Medulla oblongata (tissue), 1 donor: ENCODE results near the gene DENND6A.
"Not testable (repeated sequence)": the region's sequence is repeated elsewhere in the genome, so short reads cannot be mapped to it uniquely, and the experiment has no call there.

Source experiments
- DNase-seq: peaks from one replicate; pipeline ENCODE4 v3.0.0-alpha.2; 2015; ENCODE audit errors: extremely low spot score

The DENND6A gene

GRCh38 chr3:57692396-57693147 lies at the start of gene DENND6A:
DENND6A (minus strand) TSS chr3:57693077; CDS start chr3:57693018, 59 bp downstream.
- peak; percentile 96 for DNase-seq

- no peak for DNase-seq
These were observed 47.1 kb upstream of the DENND6A start for GRCh38 chr3:57740027-57740426.

- DNase-seq = no peak
These were observed 45.5 kb upstream of the DENND6A start for GRCh38 chr3:57738391-57738790.

GRCh38 chr3:57737840-57738239 lies 45.0 kb upstream of the DENND6A start:
- DNase-seq = no peak

GRCh38 chr3:57735405-57735804 lies 42.5 kb upstream of the DENND6A start:
- DNase-seq = no peak

- no peak for DNase-seq
These were observed 40.9 kb upstream of the DENND6A start for GRCh38 chr3:57733790-57734189.

GRCh38 chr3:57731311-57731710 lies 38.4 kb upstream of the DENND6A start:
- DNase-seq = no peak

GRCh38 chr3:57730682-57731081 lies 37.8 kb upstream of the DENND6A start:
- DNase-seq = no peak

- DNase-seq = no peak
These were observed 36.6 kb upstream of the DENND6A start for GRCh38 chr3:57729334-57730045.

- no peak for DNase-seq
These were observed 34.2 kb upstream of the DENND6A start for GRCh38 chr3:57727106-57727505.

- DNase-seq = no peak
These were observed 33.5 kb upstream of the DENND6A start for GRCh38 chr3:57726397-57726796.

- DNase-seq = no peak
These were observed 25.2 kb upstream of the DENND6A start for GRCh38 chr3:57718118-57718517.

- no peak for DNase-seq
These were observed 24.5 kb upstream of the DENND6A start for GRCh38 chr3:57717205-57717868.

GRCh38 chr3:57715686-57716085 lies 22.8 kb upstream of the DENND6A start:
- no peak for DNase-seq

- DNase-seq = no peak
These were observed 16.7 kb upstream of the DENND6A start for GRCh38 chr3:57709559-57709958.

- DNase-seq = no peak
These were observed 16.2 kb upstream of the DENND6A start for GRCh38 chr3:57709031-57709430.

GRCh38 chr3:57706462-57706861 lies 13.6 kb upstream of the DENND6A start:
- DNase-seq = no peak

GRCh38 chr3:57705351-57705750 lies 12.5 kb upstream of the DENND6A start:
- DNase-seq = not testable (repeated sequence)

- no peak for DNase-seq
These were observed 8.9 kb upstream of the DENND6A start for GRCh38 chr3:57701781-57702180.

- no peak for DNase-seq
These were observed 7.9 kb upstream of the DENND6A start for GRCh38 chr3:57700737-57701136.

GRCh38 chr3:57699591-57699990 lies 6.7 kb upstream of the DENND6A start:
- no peak for DNase-seq

GRCh38 chr3:57696801-57697321 lies 4.0 kb upstream of the DENND6A start:
- no peak for DNase-seq
